IPS-18a (cell line): ENCODE measurements around the gene SORCS2.

ENCODE experiments used
- H3K27ac ChIP-seq: one replicate; pipeline ENCODE4 v1.5.1; 2013; ENCODE audit warnings: low read length
- H3K27me3 ChIP-seq: one replicate; pipeline ENCODE4 v1.6.1; 2013; ENCODE audit warnings: mild to moderate bottlenecking, low read length; ENCODE audit not compliant: control insufficient read depth, insufficient read depth
- H3K36me3 ChIP-seq: one replicate; pipeline ENCODE4 v1.6.1; 2013; ENCODE audit warnings: low read depth, low read length; ENCODE audit not compliant: control insufficient read depth
- H3K4me1 ChIP-seq: one replicate; pipeline ENCODE4 v1.6.1; 2013; ENCODE audit warnings: low read depth, low read length; ENCODE audit not compliant: control insufficient read depth
- H3K4me3 ChIP-seq: one replicate; pipeline ENCODE4 v1.5.1; 2013; ENCODE audit warnings: low read length
- H3K9ac ChIP-seq: one replicate; pipeline ENCODE4 v1.6.1; 2013; ENCODE audit warnings: mild to moderate bottlenecking, low read length, moderate library complexity
- H3K9me3 ChIP-seq: one replicate; pipeline ENCODE4 v1.6.1; 2013; ENCODE audit warnings: low read depth, low read length; ENCODE audit not compliant: control insufficient read depth

The SORCS2 gene

GRCh38 chr4:7434766-7435150 is 242.4 kb downstream of the SORCS2 start, which contains the start of gene PSAPL1:
PSAPL1 (minus strand) TSS chr4:7434930; CDS start chr4:7434879, 51 bp downstream.
- H3K27ac ChIP-seq, result no peak within 1 kb of the TSS
- no peaks in the 10 kb centered on the region for H3K36me3 ChIP-seq
- no peaks in the 10 kb centered on the region for H3K4me1 ChIP-seq
- H3K4me3 ChIP-seq, result no peak within 1 kb of the TSS
- no peaks in the 10 kb centered on the region for H3K9me3 ChIP-seq
- no peaks in the 10 kb centered on the region for H3K27me3 ChIP-seq
- no peak within 1 kb of the TSS for H3K9ac ChIP-seq

GRCh38 chr4:7435471-7436061 is 243.2 kb downstream of the SORCS2 start:
- Histone ChIP-seq H3K4me3 (no peak overlapping the region), H3K4me1 (no peaks in the 10 kb centered on the region), H3K27ac (no peak overlapping the region), H3K9me3 (no peaks in the 10 kb centered on the region), H3K27me3 (no peaks in the 10 kb centered on the region), H3K9ac (no peak overlapping the region), H3K36me3 (no peaks in the 10 kb centered on the region)

GRCh38 chr4:7436256-7436655 is 243.9 kb downstream of the SORCS2 start:
- H3K9ac ChIP-seq, result no peak overlapping the region
- no peaks in the 10 kb centered on the region for H3K4me1 ChIP-seq
- no peaks in the 10 kb centered on the region for H3K36me3 ChIP-seq
- H3K27ac ChIP-seq, result no peak overlapping the region
- H3K9me3 ChIP-seq, result no peaks in the 10 kb centered on the region
- no peaks in the 10 kb centered on the region for H3K27me3 ChIP-seq
- no peak overlapping the region for H3K4me3 ChIP-seq

DNA sequence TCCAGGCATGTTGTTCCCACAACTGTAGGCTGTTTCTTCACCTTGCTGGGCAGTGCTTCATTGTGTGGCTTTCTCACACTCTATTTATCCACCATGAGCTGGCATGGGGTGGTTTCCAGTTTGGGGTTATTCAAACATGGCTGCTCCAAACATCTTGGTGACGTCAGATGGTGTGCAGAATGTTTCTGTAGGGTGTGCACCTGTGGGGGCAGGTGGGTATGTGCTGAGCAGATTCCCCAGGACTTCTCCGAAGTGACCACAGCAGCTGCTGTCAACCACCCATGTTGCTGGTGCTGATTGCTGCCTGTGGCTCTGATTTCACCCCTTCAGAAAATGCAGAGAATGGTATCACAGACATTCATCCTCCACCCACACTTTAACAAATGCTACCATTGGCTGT is 247.4 kb downstream of the SORCS2 start:
- Histone ChIP-seq H3K4me3 (no peak overlapping the region), H3K27me3 (no peaks in the 10 kb centered on the region), H3K9ac (no peak overlapping the region), H3K4me1 (no peaks in the 10 kb centered on the region), H3K27ac (no peak overlapping the region), H3K36me3 (no peaks in the 10 kb centered on the region), H3K9me3 (no peaks in the 10 kb centered on the region)

DNA sequence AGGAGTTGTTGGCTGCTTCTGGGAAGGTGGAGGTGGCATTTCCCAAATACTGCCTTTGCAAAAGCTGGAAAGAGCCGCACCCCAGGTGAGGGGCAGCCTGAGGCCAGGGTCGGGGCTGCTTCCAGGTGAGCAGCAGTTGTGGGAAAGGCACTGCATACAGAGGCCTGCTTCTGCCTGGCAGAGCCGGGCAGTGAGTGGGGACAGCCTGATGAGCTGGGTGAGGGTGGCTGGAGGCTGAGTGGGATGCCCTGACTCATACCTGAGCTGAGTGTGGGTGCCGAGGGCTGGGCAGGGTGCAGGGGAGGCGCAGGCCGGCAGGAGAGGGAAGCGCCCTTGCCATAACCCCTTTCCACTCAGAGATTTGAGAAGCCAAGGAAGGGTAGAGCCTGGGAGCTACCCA is 248.9 kb downstream of the SORCS2 start:
- H3K9ac ChIP-seq, result no peak overlapping the region

GRCh38 chr4:7442574-7443162 is 250.3 kb downstream of the SORCS2 start:
- Histone ChIP-seq H3K4me1 (no peaks in the 10 kb centered on the region), H3K9me3 (no peaks in the 10 kb centered on the region), H3K36me3 (no peaks in the 10 kb centered on the region), H3K4me3 (no peak overlapping the region), H3K27ac (no peak overlapping the region), H3K9ac (no peak overlapping the region), H3K27me3 (no peaks in the 10 kb centered on the region)

More for the DNA sequence above, 248.9 kb downstream of the SORCS2 start:
- Histone ChIP-seq H3K36me3 (no peaks in the 10 kb centered on the region), H3K27ac (no peak overlapping the region), H3K9me3 (no peaks in the 10 kb centered on the region), H3K4me3 (no peak overlapping the region), H3K4me1 (no peaks in the 10 kb centered on the region), H3K27me3 (no peaks in the 10 kb centered on the region)

DNA sequence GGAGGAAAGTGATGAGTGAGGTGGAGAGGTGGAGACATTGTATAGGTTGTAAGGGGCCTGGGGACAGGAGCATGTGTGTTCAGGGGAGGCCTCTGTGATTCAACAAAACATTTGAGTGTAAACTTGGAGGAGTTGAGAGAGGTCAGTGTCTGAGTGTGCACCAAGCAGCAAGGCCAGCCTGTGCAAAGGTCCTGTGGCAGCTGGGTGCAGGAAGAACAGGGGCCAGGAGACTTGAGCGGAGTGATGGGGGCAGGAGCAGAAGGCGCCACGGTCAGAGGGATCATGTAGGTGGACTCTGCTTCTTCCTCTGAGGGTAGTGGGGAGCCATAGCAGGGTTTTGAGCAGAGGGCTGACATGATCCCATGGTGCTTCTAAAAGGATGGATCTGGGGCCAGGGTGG is 252.0 kb downstream of the SORCS2 start:
- no peaks in the 10 kb centered on the region for H3K4me1 ChIP-seq

DNA sequence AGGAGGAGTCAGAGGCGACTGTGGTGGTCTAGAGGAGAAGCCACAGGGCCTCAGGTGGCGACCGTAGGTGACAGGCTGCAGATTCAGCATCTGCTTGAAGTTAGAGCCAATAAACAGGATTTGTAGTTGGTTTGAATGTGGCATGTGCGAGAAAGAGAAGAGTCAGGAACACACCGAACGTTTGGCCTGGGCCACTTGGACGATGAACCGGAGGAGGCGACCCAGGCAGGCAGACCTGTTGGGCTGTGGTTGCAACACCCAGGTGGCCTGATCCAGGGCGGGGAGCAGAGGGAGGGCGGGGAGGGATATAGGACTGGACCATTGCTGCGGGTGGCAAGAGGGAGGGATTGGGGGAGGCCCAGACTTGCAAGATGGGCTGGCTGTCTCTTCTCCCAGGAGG is 252.4 kb downstream of the SORCS2 start:
- Histone ChIP-seq H3K9ac (no peak overlapping the region), H3K27me3 (no peaks in the 10 kb centered on the region), H3K9me3 (no peaks in the 10 kb centered on the region), H3K27ac (no peak overlapping the region), H3K4me1 (no peaks in the 10 kb centered on the region), H3K36me3 (no peaks in the 10 kb centered on the region), H3K4me3 (no peak overlapping the region)

More for the DNA sequence above, 252.0 kb downstream of the SORCS2 start:
- Histone ChIP-seq H3K27ac (no peak overlapping the region), H3K27me3 (no peaks in the 10 kb centered on the region), H3K36me3 (no peaks in the 10 kb centered on the region), H3K4me3 (no peak overlapping the region), H3K9me3 (no peaks in the 10 kb centered on the region), H3K9ac (no peak overlapping the region)

- H3K9me3 ChIP-seq, result no peaks in the 10 kb centered on the region
- H3K9ac ChIP-seq, result no peak overlapping the region
- H3K4me3 ChIP-seq, result no peak overlapping the region
- no peaks in the 10 kb centered on the region for H3K36me3 ChIP-seq
- no peaks in the 10 kb centered on the region for H3K4me1 ChIP-seq
- H3K27ac ChIP-seq, result no peak overlapping the region
- H3K27me3 ChIP-seq, result no peaks in the 10 kb centered on the region
Measured at GRCh38 chr4:7447236-7447635, 254.9 kb downstream of the SORCS2 start.

- Histone ChIP-seq H3K27me3 (no peaks in the 10 kb centered on the region), H3K27ac (no peak overlapping the region), H3K36me3 (no peaks in the 10 kb centered on the region), H3K4me1 (no peaks in the 10 kb centered on the region), H3K9me3 (no peaks in the 10 kb centered on the region), H3K9ac (no peak overlapping the region), H3K4me3 (no peak overlapping the region)
Measured at GRCh38 chr4:7448036-7448435, 255.7 kb downstream of the SORCS2 start.

- Histone ChIP-seq H3K4me1 (no peaks in the 10 kb centered on the region), H3K9ac (no peak overlapping the region), H3K27ac (no peak overlapping the region), H3K4me3 (no peak overlapping the region), H3K27me3 (no peaks in the 10 kb centered on the region), H3K36me3 (no peaks in the 10 kb centered on the region), H3K9me3 (no peaks in the 10 kb centered on the region)
Measured at GRCh38 chr4:7450775-7451433, 258.6 kb downstream of the SORCS2 start.

GRCh38 chr4:7451434-7451789 is 259.1 kb downstream of the SORCS2 start:
- no peaks in the 10 kb centered on the region for H3K4me1 ChIP-seq
- no peaks in the 10 kb centered on the region for H3K36me3 ChIP-seq
- no peaks in the 10 kb centered on the region for H3K9me3 ChIP-seq
- H3K9ac ChIP-seq, result no peak overlapping the region
- no peaks in the 10 kb centered on the region for H3K27me3 ChIP-seq
- H3K4me3 ChIP-seq, result no peak overlapping the region
- no peak overlapping the region for H3K27ac ChIP-seq
